Measurements from ENCODE around the gene RNF135. TPM values are rescaled to one million over a fixed set of nuclear protein-coding genes. Genes with fewer than 3 reads are reported as not detected.

Gene RNF135
- 1.9 TPM for total RNA-seq

GRCh38 chr17:30970831-30971567 is at the start of gene RNF135:
TSS of gene RNF135 (plus strand) at chr17:30971039. CDS start at chr17:30971074, 35 bp downstream.

GRCh38 chr17:30921544-30922196 is 49.2 kb upstream of the RNF135 start, which contains the start of gene ADAP2:
TSS of gene ADAP2 (plus strand) at chr17:30921945. CDS start at chr17:30922015, 70 bp downstream.

Small RNAs within 50 kb of the gene (small RNA-seq; reads per million reads assigned to genes)
- gene AC138207.3 (ENCODE audit: low replicate concordance) = not detected
- not detected for gene RN7SL138P (ENCODE audit: low replicate concordance)

Other genes starting within 250 kb of the RNF135 start
- gene CRLF3, start 146.3 kb upstream of the RNF135 start, total RNA-seq = 12.8 TPM
- gene ATAD5, start 139.1 kb upstream of the RNF135 start, total RNA-seq = 13.1 TPM
- gene TEFM, start 64.8 kb upstream of the RNF135 start, total RNA-seq = 30.4 TPM
- gene ADAP2, start 49.1 kb upstream of the RNF135 start, total RNA-seq = 5.9 TPM
- gene NF1, start 123.9 kb downstream of the RNF135 start, total RNA-seq = 260 TPM